Activated B cell treated with CpG ODN at 0.5 μM for 24 hours (primary cell): ENCODE data around the gene ANKRD30BL. TPM values are rescaled to one million over a fixed set of nuclear protein-coding genes. Genes with fewer than 3 reads are reported as not detected.
"Not testable (repeated sequence)": the region's sequence is repeated elsewhere in the genome, so short reads cannot be mapped to it uniquely, and the experiment has no call there.

Experiments used
- ATAC-seq: fragments of 200-7000 bp; cut with Tn5 transposase; one replicate; pipeline ENCODE4 v1.10.0; 2021; ENCODE audit warnings: low read depth, mild to moderate bottlenecking, moderate library complexity
- CTCF ChIA-PET: fragments of 350-600 bp; sonication (Branson Sonifier 250); formaldehyde crosslinking; loops from one replicate; lab custom pipeline; 2021; ENCODE audit warnings: antibody characterized with exemption; lab: Charles Lee
- POLR2A ChIA-PET: fragments of 350-600 bp; sonication (Branson Sonifier 250); formaldehyde crosslinking; loops from one replicate; lab custom pipeline; 2021; ENCODE audit warnings: antibody characterized with exemption; lab: Charles Lee
- DNase-seq: peaks from one replicate; pipeline ENCODE4 v3.0.0; 2022
- H3K27ac Mint-ChIP-seq: one replicate; pipeline ENCODE4 v1.8.0; 2020; ENCODE audit warnings: mixed read lengths
- H3K27me3 Mint-ChIP-seq: one replicate; pipeline ENCODE4 v1.8.0; 2021; ENCODE audit warnings: mixed read lengths
- H3K36me3 Mint-ChIP-seq: one replicate; pipeline ENCODE4 v1.8.0; 2021; ENCODE audit warnings: low read depth, mixed read lengths
- H3K4me1 Mint-ChIP-seq: one replicate; pipeline ENCODE4 v1.8.0; 2021; ENCODE audit warnings: mixed read lengths
- H3K4me3 Mint-ChIP-seq: one replicate; pipeline ENCODE4 v1.8.0; 2020; ENCODE audit warnings: mild to moderate bottlenecking, mixed read lengths
- H3K9me3 Mint-ChIP-seq: one replicate; pipeline ENCODE4 v1.8.0; 2020; ENCODE audit warnings: mixed read lengths
- intact Hi-C: fragments of 100-400 bp; cut with micrococcal nuclease; formaldehyde crosslinking; loops from one replicate; pipeline ENCODE4 v1.15.1; 2024
- total RNA-seq: library from RNA; stranded (reverse); gene quantifications from 2 replicates; pipeline ENCODE4 v1.2.3, GENCODE V29; 2022

Gene ANKRD30BL, protein sequence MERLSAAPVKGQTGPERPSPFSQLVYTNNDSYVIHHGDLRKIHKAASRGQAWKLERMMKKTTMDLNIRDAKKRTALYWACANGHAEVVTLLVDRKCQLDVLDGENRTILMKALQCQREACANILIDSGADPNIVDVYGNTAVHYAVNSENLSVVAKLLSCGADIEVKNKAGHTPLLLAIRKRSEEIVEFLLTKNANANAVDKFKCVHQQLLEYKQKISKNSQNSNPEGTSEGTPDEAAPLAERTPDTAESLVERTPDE
- total RNA-seq = not detected in 2 replicates

DNA sequence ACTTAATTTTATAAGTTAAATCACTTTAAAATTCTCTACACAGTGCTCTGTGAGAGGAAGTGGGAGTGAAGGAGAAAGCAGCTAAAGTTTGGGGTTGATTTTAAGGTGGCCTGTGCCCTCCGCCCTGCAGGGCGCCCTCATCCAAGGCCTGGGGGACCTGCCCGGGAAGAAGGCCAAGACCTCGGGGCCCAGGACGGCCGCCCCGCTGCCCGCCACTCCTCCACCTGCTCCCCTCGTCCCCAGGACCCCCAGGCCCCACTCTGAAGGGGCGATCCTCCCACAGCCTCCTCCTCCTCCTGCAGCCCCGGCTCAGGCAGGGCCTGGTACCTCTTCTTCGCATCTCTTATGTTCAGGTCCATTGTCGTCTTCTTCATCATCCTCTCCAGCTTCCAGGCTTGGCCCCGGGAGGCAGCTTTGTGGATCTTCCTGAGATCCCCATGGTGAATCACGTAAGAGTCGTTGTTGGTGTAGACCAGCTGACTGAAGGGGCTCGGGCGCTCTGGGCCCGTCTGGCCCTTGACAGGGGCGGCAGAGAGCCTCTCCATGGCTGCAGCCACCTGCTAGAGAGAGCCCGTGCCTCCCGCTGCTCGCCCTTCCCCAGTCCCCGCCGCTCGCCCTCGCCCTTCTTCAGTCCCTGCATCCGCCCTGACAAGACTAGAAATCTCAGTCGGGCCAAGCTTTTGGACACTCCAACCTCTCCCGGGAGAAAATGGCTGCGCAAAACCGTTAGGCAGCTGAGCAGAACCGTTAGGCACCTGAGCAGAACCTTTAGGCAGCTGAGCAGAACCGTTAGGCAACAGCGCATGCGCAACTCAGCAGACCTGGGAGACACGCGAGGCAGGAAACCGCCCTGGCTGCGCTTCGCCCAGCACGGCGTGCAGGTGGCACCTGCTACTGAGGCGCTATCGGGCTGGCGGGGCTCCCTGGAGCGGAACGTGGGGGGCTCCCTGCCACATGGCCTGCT, at the start of gene ANKRD30BL:
TSS of gene ANKRD30BL (minus strand) at position 792 of the 964 bp plus-strand sequence. CDS start at position 545, 247 bp downstream.
- H3K27ac Mint-ChIP-seq, H3K4me3 Mint-ChIP-seq: not testable (repeated sequence)

DNA sequence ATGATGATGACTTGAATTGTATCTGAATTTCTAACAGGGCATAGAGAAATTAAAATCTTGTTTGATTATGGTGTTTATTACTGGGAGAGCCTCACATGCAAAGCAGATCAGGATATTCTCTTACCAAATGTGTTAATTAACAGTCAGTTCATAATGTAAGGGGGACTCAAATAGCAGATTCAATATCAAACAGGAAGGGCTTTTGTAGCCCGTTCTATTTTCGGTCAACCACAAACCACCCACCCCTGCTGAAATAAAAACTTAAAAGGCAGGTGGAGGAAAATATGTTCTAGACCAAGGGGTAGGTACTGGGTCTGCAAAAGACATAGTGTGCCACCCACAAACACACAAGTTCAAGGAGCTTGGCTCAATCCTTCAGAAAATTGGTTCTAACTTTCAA, 41.1 kb upstream of the ANKRD30BL start:
- H3K27ac Mint-ChIP-seq = not testable (repeated sequence)

More for the DNA sequence above, at the start of gene ANKRD30BL:
- ATAC-seq, H3K9me3 Mint-ChIP-seq, H3K27me3 Mint-ChIP-seq, intact Hi-C loops, DNase-seq, H3K4me1 Mint-ChIP-seq, POLR2A ChIA-PET, CTCF ChIA-PET, H3K36me3 Mint-ChIP-seq: not testable (repeated sequence)

DNA sequence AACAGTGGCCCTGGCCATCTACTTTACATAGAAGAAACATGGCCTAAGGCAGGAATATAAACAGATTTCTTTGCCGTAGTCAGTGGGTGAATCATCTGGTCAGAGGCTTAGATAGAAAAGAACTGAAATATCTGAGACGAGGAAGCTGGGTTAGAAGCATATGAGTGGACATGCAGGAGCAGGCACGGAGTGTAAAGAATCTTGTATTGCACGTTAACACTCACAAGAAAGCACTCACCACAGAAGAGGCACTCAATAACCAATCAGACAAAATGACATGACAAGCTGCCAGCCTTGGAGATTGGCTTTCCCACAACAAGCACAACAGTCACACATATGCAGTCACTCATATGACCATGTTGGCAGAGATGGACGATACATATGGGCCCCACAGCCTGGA, 31.1 kb upstream of the ANKRD30BL start:
- H3K36me3 Mint-ChIP-seq, intact Hi-C loops, DNase-seq, H3K4me1 Mint-ChIP-seq, H3K4me3 Mint-ChIP-seq, H3K27ac Mint-ChIP-seq, POLR2A ChIA-PET, ATAC-seq, H3K9me3 Mint-ChIP-seq, CTCF ChIA-PET, H3K27me3 Mint-ChIP-seq: not testable (repeated sequence)

More for the DNA sequence above, 41.1 kb upstream of the ANKRD30BL start:
- H3K4me1 Mint-ChIP-seq, ATAC-seq, POLR2A ChIA-PET, CTCF ChIA-PET, H3K27me3 Mint-ChIP-seq, H3K9me3 Mint-ChIP-seq, DNase-seq, H3K36me3 Mint-ChIP-seq, H3K4me3 Mint-ChIP-seq, intact Hi-C loops: not testable (repeated sequence)

DNA sequence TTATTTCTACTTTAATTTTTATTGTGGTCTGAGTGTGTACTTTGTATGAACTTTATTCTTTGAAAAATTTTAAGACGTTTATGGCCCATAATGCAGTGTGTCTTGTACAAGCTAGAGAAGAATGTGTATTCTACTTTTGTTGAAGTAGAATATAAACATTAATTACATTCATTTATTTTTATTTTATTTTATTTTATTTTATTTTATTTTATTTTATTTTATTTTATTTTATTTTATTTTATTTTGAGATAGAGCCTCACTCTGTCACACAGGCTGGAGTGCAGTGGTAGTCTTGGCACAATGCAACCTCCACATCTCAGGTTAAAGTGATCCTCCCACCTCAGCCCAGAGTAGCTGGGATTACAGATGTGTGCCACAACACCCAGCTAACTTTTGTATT, 5.3 kb upstream of the ANKRD30BL start:
- H3K27me3 Mint-ChIP-seq, H3K4me3 Mint-ChIP-seq, DNase-seq, H3K9me3 Mint-ChIP-seq, CTCF ChIA-PET, H3K4me1 Mint-ChIP-seq, intact Hi-C loops, POLR2A ChIA-PET, ATAC-seq, H3K36me3 Mint-ChIP-seq, H3K27ac Mint-ChIP-seq: not testable (repeated sequence)

- H3K9me3 Mint-ChIP-seq, intact Hi-C loops, DNase-seq, CTCF ChIA-PET, POLR2A ChIA-PET, H3K27me3 Mint-ChIP-seq, H3K4me3 Mint-ChIP-seq, ATAC-seq, H3K27ac Mint-ChIP-seq, H3K4me1 Mint-ChIP-seq, H3K36me3 Mint-ChIP-seq: not testable (repeated sequence)
These were observed 441 bp upstream of the ANKRD30BL start for GRCh38 chr2:132162125-132162660.

GRCh38 chr2:132146774-132147173, 15.0 kb downstream of the ANKRD30BL start:
- ATAC-seq, H3K27ac Mint-ChIP-seq, POLR2A ChIA-PET, H3K4me3 Mint-ChIP-seq, H3K9me3 Mint-ChIP-seq, DNase-seq, CTCF ChIA-PET, H3K27me3 Mint-ChIP-seq, H3K4me1 Mint-ChIP-seq, H3K36me3 Mint-ChIP-seq: not testable (repeated sequence)
- intact Hi-C loops = loop anchor here (5.0 kb wide), 1 partner anchor 474 kb away; no protein-coding TSS in a partner anchor
